DMS79 treated with DMSO at 0.1 percent for 48 hours (cell line): ENCODE results near the gene ETS1.

Experiments used
- DNase-seq: peaks from one replicate; lab custom pipeline; 2025; lab: John Stamatoyannopoulos, UW

Gene ETS1

GRCh38 chr11:128517451-128518230 lies 69.7 kb downstream of the ETS1 start:
- no peak for DNase-seq

- DNase-seq = no peak
These were observed 70.5 kb downstream of the ETS1 start for GRCh38 chr11:128516886-128517285.

GRCh38 chr11:128515826-128516778 lies 71.3 kb downstream of the ETS1 start:
- DNase-seq = no peak

- DNase-seq = no peak
These were observed 72.3 kb downstream of the ETS1 start for GRCh38 chr11:128515086-128515485.

GRCh38 chr11:128513915-128514681 lies 73.3 kb downstream of the ETS1 start:
- DNase-seq = no peak

- no peak for DNase-seq
These were observed 74.8 kb downstream of the ETS1 start for GRCh38 chr11:128512474-128512996.

- no peak for DNase-seq
These were observed 75.6 kb downstream of the ETS1 start for GRCh38 chr11:128511712-128512111.

GRCh38 chr11:128509621-128510389 lies 77.6 kb downstream of the ETS1 start:
- no peak for DNase-seq

GRCh38 chr11:128508770-128509510 lies 78.4 kb downstream of the ETS1 start:
- no peak for DNase-seq

- no peak for DNase-seq
These were observed 79.4 kb downstream of the ETS1 start for GRCh38 chr11:128507936-128508335.

- DNase-seq = peak; percentile 16
These were observed 80.3 kb downstream of the ETS1 start for GRCh38 chr11:128506999-128507611.

GRCh38 chr11:128506356-128506755 lies 81.0 kb downstream of the ETS1 start:
- DNase-seq = no peak

GRCh38 chr11:128505449-128506065 lies 81.8 kb downstream of the ETS1 start:
- no peak for DNase-seq

GRCh38 chr11:128504486-128504885 lies 82.9 kb downstream of the ETS1 start:
- no peak for DNase-seq

GRCh38 chr11:128503245-128503991 lies 83.9 kb downstream of the ETS1 start:
- no peak for DNase-seq

- no peak for DNase-seq
These were observed 84.6 kb downstream of the ETS1 start for GRCh38 chr11:128502726-128503125.

GRCh38 chr11:128501632-128502549 lies 85.5 kb downstream of the ETS1 start:
- no peak for DNase-seq

GRCh38 chr11:128501008-128501407 lies 86.3 kb downstream of the ETS1 start:
- DNase-seq = no peak
